ENCODE results near the gene ARHGAP8.

DNA sequence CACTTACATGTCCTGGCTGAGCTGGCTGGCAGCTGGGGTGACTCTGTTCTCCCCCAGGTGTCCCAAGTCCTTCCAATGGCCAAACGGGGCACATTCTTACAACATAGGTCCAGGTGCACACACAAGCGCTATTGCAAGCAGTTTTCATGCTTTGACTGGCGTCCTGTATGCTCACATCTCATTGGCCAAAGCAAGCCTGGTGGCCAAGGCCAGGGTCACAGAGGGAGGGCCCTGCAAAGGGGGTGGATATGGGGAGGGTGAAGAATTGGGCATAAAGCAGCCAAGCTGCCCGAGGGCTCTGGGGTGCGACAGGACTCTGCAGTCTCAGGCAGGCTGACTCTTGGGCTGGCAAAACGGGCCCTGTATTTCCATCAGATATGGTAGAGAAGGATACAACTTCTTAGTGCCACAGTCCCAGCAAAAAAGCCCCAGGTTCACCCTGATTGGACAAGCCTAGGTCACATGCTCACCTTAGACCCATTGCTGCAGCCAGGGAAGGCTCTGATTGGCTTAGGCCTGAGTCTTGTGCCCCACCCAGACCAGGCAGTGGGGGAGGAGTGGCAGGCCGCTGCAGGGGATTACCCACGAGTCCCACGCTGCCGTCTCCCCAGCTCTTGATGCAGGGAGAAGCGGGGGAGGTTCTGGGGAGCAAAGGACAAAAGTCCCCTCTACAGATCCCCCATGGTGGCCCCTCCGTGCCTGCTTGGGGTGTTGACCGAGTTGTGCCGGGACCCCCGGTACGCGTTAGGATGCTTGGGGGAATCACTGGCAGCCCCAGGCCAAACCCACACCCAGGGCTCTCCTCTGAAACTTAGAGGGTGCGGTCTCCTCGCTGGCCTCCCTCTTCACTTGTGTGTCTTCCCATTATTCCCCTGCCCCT is 110.8 kb downstream of the ARHGAP8 start:
- TF ChIP-seq POLR2A (IDR thresholded peaks at IDR 0.05) = no peak
- TF ChIP-seq CTCF (IDR thresholded peaks at IDR 0.05) = no peak
- TF ChIP-seq POLR2AphosphoS5 (IDR thresholded peaks at IDR 0.05) = no peak

All from prostate gland (tissue), 2 donors.